ENCODE data around the gene COL15A1. TPM values are rescaled to one million over a fixed set of nuclear protein-coding genes. Genes with fewer than 3 reads are reported as not detected.

Gene COL15A1
- total and polyA plus RNA-seq, 2 of the 8 experiments (the other 6 are each of a cell fraction or from before 2014, with no cell fraction given), result 0.12 to 0.15 TPM

DNA sequence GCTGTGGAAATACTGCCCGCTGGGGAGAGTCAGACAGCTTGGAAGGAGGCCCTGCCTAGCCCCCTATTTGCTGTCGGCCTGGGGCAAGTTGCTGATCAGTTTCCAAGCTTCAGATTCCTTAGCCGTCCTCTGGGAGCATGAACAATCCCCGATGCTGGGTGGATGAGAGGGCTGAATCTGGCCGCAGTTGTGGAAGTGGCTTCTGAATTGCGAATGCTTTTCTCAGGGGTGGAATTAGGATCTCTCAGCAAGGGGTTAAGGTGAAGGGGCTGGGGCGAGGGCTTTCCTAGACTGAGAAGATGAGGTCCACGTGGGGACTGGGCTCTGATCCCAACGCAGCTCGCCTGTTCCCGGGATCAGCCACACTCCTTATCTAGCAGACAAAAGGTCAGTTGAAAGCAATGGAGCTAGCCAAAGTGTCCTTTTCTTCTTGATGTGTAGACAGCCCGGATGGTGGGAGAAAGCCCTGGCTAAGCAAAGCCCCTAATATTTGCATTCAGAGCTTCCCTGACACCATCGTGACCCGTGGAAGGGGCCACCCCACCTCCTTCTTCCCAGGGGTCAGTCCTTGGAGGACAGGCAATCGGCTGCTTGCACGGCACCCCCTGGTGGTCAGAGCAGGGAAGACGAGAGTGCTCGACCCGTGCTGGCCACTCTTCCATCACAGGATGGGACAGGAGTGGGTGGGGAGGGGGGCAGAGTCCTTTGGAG is 54.9 kb downstream of the COL15A1 start:
- no peaks in the 10 kb centered on the region for H4K20me1 ChIP-seq (replicated peaks in 1 of 2; ENCODE audit: control insufficient read depth in 1 of 2, insufficient read depth in 2 of 2, low read length in 2 of 2)
- H3K23ac ChIP-seq (ENCODE audit: insufficient read length), result no peak overlapping the region
- no peak overlapping the region for H2BK20ac ChIP-seq (ENCODE audit: low read length)
- FAIRE-seq, result no peak
- H3K4me1 ChIP-seq (replicated peaks in 1 of 4; ENCODE audit: control insufficient read depth in 3 of 4, insufficient read depth in 4 of 4, low read length in 3 of 4), result peaks cover 0 to 4% (median under 1%) of the 10 kb centered on the region in 4 experiments; a peak in 2 of 7 replicates
- H2AFZ ChIP-seq (ENCODE audit: low read length), result peak overlapping the region; percentile 98
- no peaks in the 10 kb centered on the region for H3K9me3 ChIP-seq (ENCODE audit: insufficient read depth in 2 of 2, low read depth in 1 of 2, low read length in 1 of 2)
- no peaks in the 10 kb centered on the region for H3K36me3 ChIP-seq (ENCODE audit: control insufficient read depth in 2 of 4, insufficient read depth in 4 of 4, low read length in 3 of 4)
- no peak overlapping the region for H2AK5ac ChIP-seq (ENCODE audit: low read depth, low read length)
- no peak overlapping the region for H3K9ac ChIP-seq (replicated peaks in 1 of 4; ENCODE audit: extremely low read depth in 1 of 4, low read depth in 3 of 4, low read length in 3 of 4)
- peak; percentile 58 to 97 for DNase-seq (ENCODE audit: low read depth in 1 of 2, low spot score in 2 of 2)
- H3K79me2 ChIP-seq (ENCODE audit: control insufficient read depth in 1 of 2, insufficient read depth in 2 of 2, low read length in 2 of 2), result no peaks in the 10 kb centered on the region
- H2BK12ac ChIP-seq (ENCODE audit: low read depth, low read length), result 0 out of 2 replicates have a peak overlapping the region, but pooled peaks have one; percentile 33
- no peaks in the 10 kb centered on the region for H3K23me2 ChIP-seq (ENCODE audit: low read depth, low read length)
- H3K4me2 ChIP-seq (ENCODE audit: insufficient read depth in 1 of 2, low read depth in 2 of 2, low read length in 2 of 2), result no peak overlapping the region
- H3K14ac ChIP-seq (ENCODE audit: insufficient read length), result no peak overlapping the region
- H3K4ac ChIP-seq (replicated peaks; ENCODE audit: insufficient read length, low read depth, low read length), result no peak overlapping the region
- H4K91ac ChIP-seq (replicated peaks; ENCODE audit: insufficient read length, low read length), result no peak overlapping the region
- POLR2A ChIA-PET (ENCODE audit: partially characterized antibody), result interaction anchor here (1.4 kb wide), 1 partner anchor 11 kb away, joined by 4 read pairs; no protein-coding TSS in a partner anchor
- no peak overlapping the region for H3K56ac ChIP-seq (replicated peaks; ENCODE audit: insufficient read length, low read depth, low read length)
- H2BK120ac ChIP-seq (replicated peaks; ENCODE audit: low read depth, low read length), result no peak overlapping the region
- no peaks in the 10 kb centered on the region for H3K79me1 ChIP-seq (ENCODE audit: low read depth, low read length)
- H2BK5ac ChIP-seq (ENCODE audit: low read depth, low read length), result no peak overlapping the region; the same call in 1 of the 2 replicates
- H3K4me3 ChIP-seq (ENCODE audit: extremely low read depth in 1 of 4, insufficient read depth in 2 of 4, low read depth in 3 of 4, low read length in 4 of 4), result no peak overlapping the region
- CTCF ChIA-PET (ENCODE audit: partially characterized antibody), result interaction anchor here (0.7 to 10.2 kb wide), 45 partner anchors 9 to 199 kb away, joined by 3 to 116 read pairs (median 5); partner anchors contain the start of genes GALNT12 and TGFBR1
- peak overlapping the region; percentile 45; the same call in 1 of the 2 replicates for H4K8ac ChIP-seq (ENCODE audit: extremely low read depth, insufficient read depth, low read length)
- no peak overlapping the region for H4K5ac ChIP-seq (ENCODE audit: insufficient read length, low read depth, low read length)
- no peak overlapping the region for H3K27ac ChIP-seq (ENCODE audit: low read depth, low read length)
- 0 out of 2 replicates have a peak overlapping the region, but pooled peaks have one; percentile 9 for H3K18ac ChIP-seq (ENCODE audit: extremely low read depth, low read length)
- H3K27me3 ChIP-seq (replicated peaks in 1 of 4; ENCODE audit: control insufficient read depth in 3 of 4, extremely low read depth in 1 of 4, insufficient read depth in 3 of 4, low read length in 3 of 4), result no peaks in the 10 kb centered on the region; a peak in 1 of 7 replicates
- no peak overlapping the region for H2BK15ac ChIP-seq (ENCODE audit: low read length)
- WGBS, 2 experiments (ENCODE audit: extremely low coverage in 1 of 2, insufficient coverage in 1 of 2, insufficient read length in 1 of 2, insufficient replicate concordance in 2 of 2, low coverage in 1 of 2, low lambda C conversion rate in 2 of 2, missing lambda C conversion rate in 1 of 2), result 49% methylated on average over 18 of the region's 19 CpGs; no CpG with 5 or more reads in 1 of the 2 experiments
- no peak for TF ChIP-seq SIX5 (IDR thresholded peaks at IDR 0.05; ENCODE audit: low read depth, low read length)
- TF ChIP-seq TAF1 (IDR thresholded peaks at IDR 0.05; ENCODE audit: low read depth, low read length), result 0 out of 2 replicates have a peak, but pooled peaks have one; percentile 12
- TF ChIP-seq EGR1 (IDR thresholded peaks at IDR 0.05; ENCODE audit: borderline replicate concordance, low read depth, low read length), result no peak
- TF ChIP-seq RAD21 (IDR thresholded peaks at IDR 0.05 in 1 of 2, conservative IDR thresholded peaks at IDR 0.05 in 1 of 2; ENCODE audit: low read depth in 2 of 2, low read length in 2 of 2), result peak; percentile 79 to 87
- TF ChIP-seq NRF1 (IDR thresholded peaks at IDR 0.05; ENCODE audit: low read depth, low read length), result no peak
- TF ChIP-seq POLR2A (IDR thresholded peaks at IDR 0.05; ENCODE audit: control extremely low read depth in 1 of 2, low read depth in 2 of 2, low read length in 2 of 2), result no peak
- no peak for TF ChIP-seq CBX8 (IDR thresholded peaks at IDR 0.05; ENCODE audit: borderline replicate concordance, low read depth, low read length)
- TF ChIP-seq JUND (IDR thresholded peaks at IDR 0.05; ENCODE audit: low read length), result no peak
- no peak for TF ChIP-seq BRCA1 (IDR thresholded peaks at IDR 0.05; ENCODE audit: low read depth, low read length)
- no peak for TF ChIP-seq JUN (IDR thresholded peaks at IDR 0.05; ENCODE audit: low read depth, low read length)

All from H1 (cell line).